D721Med (cell line): ENCODE results near the gene KY.

Source experiments
- DNase-seq: peaks from one replicate; pipeline ENCODE4 v3.0.0; 2011; ENCODE audit warnings: low spot score; ENCODE audit not compliant: insufficient read length
- FAIRE-seq: peaks from 2 replicates; lab custom pipeline; 2011; peaks lifted over from hg19 to GRCh38; lab: Jason Lieb, UNC
- TF ChIP-seq, protein P1 (sequence below): IDR thresholded peaks from 2 replicates; pipeline ENCODE4 v1.5.1; 2012; ENCODE audit warnings: mild to moderate bottlenecking, control low read depth; ENCODE audit not compliant: insufficient read depth; ENCODE audit errors: missing control alignments

Gene KY

DNA sequence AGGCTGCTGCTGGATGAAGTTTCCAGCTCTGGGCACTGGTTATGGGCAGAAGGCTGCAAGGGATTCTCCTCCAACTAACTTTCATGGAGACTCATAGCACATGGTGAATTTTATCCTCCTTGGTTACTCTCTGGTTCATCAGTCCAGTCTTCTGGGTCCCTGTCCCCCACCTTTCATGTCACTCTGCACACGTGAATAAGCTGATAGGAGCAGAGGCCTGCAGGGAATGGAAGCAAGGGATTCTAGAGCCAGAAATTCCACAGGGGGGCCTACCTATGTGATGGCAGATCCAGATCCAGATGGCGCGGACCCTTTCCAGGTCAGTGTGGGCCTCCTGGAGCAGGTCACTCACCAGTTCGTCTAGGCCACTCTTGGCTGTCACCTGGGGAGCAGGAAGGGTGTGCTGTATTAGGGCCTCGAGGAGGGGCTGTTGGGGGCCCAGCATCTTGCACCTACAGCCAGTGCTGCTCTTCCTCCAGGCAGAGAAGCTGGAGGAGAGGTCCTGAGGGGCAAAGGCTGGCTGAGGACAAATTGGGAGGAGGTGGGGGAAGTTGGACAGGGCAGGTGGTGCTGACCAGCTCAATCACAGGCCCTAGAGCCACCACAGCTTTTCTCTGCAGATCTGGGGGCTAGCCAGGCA is 30.2 kb downstream of the KY start:
- FAIRE-seq (no peak), DNase-seq (no peak)
- TF ChIP-seq, protein P1, sequence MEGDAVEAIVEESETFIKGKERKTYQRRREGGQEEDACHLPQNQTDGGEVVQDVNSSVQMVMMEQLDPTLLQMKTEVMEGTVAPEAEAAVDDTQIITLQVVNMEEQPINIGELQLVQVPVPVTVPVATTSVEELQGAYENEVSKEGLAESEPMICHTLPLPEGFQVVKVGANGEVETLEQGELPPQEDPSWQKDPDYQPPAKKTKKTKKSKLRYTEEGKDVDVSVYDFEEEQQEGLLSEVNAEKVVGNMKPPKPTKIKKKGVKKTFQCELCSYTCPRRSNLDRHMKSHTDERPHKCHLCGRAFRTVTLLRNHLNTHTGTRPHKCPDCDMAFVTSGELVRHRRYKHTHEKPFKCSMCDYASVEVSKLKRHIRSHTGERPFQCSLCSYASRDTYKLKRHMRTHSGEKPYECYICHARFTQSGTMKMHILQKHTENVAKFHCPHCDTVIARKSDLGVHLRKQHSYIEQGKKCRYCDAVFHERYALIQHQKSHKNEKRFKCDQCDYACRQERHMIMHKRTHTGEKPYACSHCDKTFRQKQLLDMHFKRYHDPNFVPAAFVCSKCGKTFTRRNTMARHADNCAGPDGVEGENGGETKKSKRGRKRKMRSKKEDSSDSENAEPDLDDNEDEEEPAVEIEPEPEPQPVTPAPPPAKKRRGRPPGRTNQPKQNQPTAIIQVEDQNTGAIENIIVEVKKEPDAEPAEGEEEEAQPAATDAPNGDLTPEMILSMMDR, result no peak

DNA sequence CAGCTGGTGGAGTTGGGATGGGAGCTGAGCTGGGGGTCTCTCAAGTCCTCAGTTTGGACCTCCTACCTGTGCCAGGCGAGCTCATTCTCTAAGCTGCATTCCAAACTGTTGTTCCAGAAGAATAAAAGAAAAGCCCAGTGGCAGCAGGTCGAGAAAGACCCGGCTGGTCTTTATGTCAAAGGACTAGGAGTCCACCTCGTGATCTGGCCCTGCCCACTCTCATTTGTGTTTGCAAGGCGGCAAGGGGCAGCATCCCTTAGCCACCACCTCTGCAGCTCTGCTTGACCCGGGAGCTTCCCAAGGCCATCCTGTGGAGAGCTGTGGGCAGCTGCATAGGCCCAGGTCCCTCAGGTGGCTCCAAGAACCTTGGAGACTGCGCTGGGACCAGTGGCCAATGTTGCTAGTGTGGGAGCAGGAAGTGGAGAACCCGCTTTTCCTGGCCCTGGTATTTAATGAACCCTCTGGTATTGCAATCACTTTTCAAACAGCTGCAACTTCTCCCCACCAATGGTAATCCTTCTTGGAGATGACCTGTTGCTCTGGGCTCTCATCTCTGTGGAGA is 30.9 kb downstream of the KY start:
- TF ChIP-seq, protein P1, result no peak
- no peak for FAIRE-seq

DNA sequence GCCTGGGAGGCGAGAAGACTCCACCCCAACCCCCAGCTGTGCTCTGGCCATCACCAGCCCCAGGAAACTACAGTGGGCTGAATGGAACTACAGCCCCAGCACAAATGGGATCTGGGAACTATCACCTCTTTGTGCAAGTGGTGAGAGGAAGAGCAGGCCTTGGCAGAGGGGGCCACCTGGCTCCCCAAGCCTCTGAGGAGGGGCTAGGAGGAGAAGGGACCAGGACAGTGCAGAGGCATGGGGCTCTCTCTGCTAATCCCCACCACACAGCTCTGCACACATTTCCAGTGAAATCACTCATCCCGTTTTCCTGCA is 31.6 kb downstream of the KY start:
- no peak for FAIRE-seq

More for the DNA sequence above, 30.9 kb downstream of the KY start:
- no peak for DNase-seq

DNA sequence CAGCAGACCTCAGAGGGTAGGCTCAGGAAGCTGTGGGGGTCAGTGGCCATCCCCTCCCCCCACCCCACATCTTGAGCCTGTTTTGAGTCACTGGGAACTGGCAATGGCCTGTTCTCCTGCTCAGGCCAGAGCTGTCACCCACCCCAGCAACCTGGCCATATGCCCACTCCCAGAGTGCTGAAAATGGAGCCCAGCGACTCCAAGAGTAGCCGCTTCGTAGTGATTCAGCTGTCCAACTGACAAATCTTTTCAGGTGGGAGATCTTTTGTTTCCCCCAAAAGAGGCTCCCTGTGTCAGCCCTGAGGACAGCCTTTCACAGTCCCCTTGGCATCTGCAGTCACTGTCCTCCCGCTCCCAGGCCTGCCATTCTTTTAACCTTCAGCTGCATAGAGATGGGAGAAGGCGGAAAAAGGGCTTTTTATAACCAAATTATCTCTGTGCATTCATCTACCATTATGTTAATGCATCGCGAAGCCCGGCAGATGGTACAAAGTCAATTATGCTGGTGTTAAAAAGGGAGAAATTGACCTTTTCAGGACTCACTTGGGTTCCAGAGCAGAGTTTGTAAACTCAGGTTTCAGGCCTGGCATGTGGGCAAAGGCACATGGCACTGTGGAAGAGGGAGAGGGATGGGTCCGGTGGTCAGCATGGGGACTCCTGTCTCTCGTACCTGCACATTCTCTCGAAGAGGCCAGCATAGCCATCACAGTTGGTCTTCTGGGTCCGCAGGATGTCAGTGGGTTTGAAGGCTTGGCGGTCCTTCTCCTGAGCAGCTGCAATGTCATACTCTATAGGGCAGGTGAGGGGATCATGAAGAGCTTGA is 32.1 kb downstream of the KY start:
- DNase-seq, result no peak
- TF ChIP-seq, protein P1, result no peak
- FAIRE-seq, result no peak

More for the DNA sequence above, 31.6 kb downstream of the KY start:
- TF ChIP-seq, protein P1, result no peak
- no peak for DNase-seq

DNA sequence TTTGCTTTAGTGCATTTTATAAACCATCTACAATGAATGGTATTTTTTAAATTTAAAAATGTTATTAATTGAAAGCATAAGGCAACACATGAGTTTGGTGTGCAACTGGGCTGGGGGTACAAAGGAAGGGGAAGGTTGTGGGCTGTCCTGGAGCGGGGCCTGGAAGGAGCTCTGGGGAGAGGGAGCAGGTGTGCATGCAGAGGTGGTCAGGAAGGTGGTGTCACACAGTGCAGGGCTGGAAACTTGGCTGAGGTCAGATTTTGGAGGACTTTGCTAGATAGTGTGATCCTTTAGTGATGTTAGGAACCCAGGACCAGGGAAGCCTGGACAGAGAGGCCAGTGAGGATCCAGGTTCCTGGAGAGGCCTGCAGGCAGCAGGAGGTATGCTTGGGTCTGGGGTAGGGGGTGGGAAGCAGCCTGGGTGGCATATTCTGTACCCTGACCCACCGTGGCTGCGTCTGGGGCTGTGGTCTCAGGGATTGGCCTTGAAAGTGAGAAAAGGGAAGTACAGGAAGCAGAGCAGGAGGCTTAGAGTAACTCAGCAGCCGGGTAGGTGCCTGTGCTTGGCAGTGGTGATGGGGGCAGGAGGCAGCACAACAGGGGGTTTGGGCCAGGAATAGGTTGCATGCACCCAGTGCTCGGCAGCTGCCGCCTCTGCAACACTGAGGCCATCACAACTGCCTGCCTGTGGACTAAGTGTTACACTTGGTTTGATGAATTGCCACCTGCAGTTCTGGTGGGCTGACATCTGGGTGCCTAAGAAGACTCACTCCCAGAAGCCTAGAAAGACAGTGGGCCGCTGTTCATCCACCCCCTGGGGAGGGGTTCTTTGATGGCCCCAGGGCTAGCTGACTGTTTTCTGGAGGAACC is 33.0 kb downstream of the KY start:
- FAIRE-seq, result no peak

DNA sequence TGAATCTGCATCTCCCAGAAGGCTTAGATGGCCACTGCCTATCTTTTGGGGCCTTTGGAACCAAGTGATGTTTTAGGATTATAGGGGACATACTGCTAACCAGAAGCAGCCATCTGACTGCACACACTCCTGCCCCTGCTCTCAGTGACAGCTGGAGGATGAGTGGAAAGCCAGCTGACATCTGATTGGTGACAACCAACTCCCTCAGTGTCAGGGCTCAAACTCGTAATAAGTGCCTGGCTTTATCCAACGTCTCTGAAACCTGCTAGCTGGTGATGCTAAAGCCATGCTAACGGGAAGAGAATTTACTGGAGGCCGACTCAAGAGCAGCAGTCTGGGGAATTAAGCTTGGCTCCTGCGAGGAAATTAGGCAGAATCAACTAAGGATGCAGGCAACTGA is 35.1 kb downstream of the KY start:
- TF ChIP-seq, protein P1, result no peak
- DNase-seq, result no peak
- FAIRE-seq, result no peak

More for the DNA sequence above, 33.0 kb downstream of the KY start:
- DNase-seq, result no peak
- TF ChIP-seq, protein P1, result no peak
